Right lobe of liver (tissue), 4 donors: Measurements from ENCODE around the gene IL1F10.

Experiments used
- CTCF ChIP-seq, 4 donors: fragments of 200-600 bp in 3 of 4; fragments of 450-650 bp in 1 of 4; IDR thresholded peaks; one replicate each; pipeline versions ENCODE4 v1.5.1 to v1.8.0; 2016 to 2022; ENCODE audit warnings: antibody characterized with exemption in 4 of 4, mild to moderate bottlenecking in 2 of 4
- POLR2A ChIP-seq: fragments of 450-650 bp; IDR thresholded peaks from one replicate; pipeline ENCODE4 v1.6.1; 2017; ENCODE audit warnings: antibody characterized with exemption, mild to moderate bottlenecking
- donor health status: DM: no; HTN: no; CAD: no.
- donor health status: DM: no; HTN: no; CAD: no.
- donor health status: DM: no; HTN: yes; CAD: no.

GRCh38 chr2:113105047-113105785 lies 37.4 kb downstream of the IL1F10 start:
- no peak for TF ChIP-seq CTCF (IDR thresholded peaks at IDR 0.05)
- TF ChIP-seq POLR2A = no peak
